ENCODE results near the gene ASCL5.
"Not testable (repeated sequence)": the region's sequence is repeated elsewhere in the genome, so short reads cannot be mapped to it uniquely, and the experiment has no call there.

Gene ASCL5

DNA sequence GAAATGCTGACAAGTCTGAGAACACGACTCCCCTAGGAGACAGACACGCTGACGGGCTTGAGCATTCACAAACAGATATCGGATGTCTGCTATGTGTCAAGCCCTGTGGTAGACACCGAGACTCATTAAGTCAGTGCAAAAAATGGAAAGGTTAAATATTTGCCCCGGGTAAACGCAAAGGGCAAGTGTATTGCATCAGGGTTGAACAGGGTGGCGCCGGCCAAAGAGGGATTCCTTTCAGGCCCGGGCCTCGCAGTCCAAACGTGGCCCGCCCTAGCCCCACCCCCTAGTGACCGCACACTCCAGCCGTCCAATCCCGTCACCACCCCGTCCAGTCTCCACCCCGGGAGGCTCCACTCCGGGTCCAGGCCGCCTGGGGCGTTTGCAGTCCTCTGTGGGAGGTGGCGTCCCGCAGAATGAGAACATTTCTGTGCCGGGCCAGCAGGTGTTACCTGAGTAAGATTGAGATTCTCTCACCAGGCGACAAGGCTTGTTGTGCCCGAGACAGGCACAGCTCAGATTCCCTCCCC lies 43.6 kb upstream of the ASCL5 start:
- TF ChIP-seq, protein P1, sequence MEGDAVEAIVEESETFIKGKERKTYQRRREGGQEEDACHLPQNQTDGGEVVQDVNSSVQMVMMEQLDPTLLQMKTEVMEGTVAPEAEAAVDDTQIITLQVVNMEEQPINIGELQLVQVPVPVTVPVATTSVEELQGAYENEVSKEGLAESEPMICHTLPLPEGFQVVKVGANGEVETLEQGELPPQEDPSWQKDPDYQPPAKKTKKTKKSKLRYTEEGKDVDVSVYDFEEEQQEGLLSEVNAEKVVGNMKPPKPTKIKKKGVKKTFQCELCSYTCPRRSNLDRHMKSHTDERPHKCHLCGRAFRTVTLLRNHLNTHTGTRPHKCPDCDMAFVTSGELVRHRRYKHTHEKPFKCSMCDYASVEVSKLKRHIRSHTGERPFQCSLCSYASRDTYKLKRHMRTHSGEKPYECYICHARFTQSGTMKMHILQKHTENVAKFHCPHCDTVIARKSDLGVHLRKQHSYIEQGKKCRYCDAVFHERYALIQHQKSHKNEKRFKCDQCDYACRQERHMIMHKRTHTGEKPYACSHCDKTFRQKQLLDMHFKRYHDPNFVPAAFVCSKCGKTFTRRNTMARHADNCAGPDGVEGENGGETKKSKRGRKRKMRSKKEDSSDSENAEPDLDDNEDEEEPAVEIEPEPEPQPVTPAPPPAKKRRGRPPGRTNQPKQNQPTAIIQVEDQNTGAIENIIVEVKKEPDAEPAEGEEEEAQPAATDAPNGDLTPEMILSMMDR (conservative IDR thresholded peaks at IDR 0.05; ENCODE audit: low read depth, low read length): no peak
- peak; percentile 97 for DNase-seq (ENCODE audit: low read depth)
- H3K4me3 ChIP-seq (ENCODE audit: low read depth, low read length): peak overlapping the region; percentile 51

DNA sequence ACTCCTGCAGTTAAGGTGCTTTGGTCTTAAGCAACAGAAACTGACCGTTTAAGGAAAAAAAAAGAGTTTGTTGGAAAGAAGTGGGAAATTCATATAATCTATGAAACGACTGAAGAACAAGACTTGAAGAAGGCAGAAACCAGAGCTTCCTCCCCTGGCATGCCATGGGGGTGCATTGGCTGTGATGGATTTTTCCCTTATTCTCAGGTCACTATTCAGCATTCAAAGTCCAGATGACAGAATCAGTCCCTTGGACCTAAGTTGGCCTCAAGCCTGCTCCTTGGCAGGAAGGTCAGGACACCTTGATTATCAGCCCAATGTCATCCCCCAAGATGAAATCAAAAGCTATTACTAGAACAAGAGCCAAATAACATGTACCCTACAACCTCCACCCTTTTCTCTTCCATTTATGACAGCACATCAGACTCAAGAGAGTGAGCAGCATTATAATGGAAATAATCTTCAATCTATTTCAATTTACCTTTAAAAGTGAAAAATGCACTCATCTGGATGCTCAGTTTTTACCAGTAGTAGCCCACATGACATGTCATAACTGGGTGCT lies 43.1 kb upstream of the ASCL5 start:
- peak overlapping the region; percentile 4 for H3K4me3 ChIP-seq (ENCODE audit: low read depth, low read length)
- TF ChIP-seq, protein P1 (conservative IDR thresholded peaks at IDR 0.05; ENCODE audit: low read depth, low read length): no peak
- DNase-seq (ENCODE audit: low read depth): no peak

DNA sequence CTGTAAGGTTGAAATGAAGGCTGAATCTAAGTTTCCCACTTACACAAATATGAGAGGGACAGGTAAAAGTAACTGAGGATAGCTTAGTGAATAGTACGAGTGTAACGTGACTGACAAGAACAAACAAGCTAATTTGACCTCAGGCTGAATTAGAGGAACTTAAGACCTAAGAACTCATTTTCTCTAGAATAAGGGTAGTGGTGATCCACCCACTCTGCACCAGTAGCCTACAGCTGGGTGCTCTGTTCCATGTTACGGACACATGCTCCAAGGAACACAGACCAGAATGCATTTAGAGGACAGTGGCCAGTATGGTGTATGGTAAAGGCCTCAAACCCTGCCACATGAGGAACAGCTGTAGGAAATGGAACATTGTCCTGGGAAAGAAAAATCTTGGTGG lies 42.2 kb upstream of the ASCL5 start:
- no peak for DNase-seq (ENCODE audit: low read depth)
- TF ChIP-seq, protein P1 (conservative IDR thresholded peaks at IDR 0.05; ENCODE audit: low read depth, low read length): no peak
- no peak overlapping the region for H3K4me3 ChIP-seq (ENCODE audit: low read depth, low read length)

DNA sequence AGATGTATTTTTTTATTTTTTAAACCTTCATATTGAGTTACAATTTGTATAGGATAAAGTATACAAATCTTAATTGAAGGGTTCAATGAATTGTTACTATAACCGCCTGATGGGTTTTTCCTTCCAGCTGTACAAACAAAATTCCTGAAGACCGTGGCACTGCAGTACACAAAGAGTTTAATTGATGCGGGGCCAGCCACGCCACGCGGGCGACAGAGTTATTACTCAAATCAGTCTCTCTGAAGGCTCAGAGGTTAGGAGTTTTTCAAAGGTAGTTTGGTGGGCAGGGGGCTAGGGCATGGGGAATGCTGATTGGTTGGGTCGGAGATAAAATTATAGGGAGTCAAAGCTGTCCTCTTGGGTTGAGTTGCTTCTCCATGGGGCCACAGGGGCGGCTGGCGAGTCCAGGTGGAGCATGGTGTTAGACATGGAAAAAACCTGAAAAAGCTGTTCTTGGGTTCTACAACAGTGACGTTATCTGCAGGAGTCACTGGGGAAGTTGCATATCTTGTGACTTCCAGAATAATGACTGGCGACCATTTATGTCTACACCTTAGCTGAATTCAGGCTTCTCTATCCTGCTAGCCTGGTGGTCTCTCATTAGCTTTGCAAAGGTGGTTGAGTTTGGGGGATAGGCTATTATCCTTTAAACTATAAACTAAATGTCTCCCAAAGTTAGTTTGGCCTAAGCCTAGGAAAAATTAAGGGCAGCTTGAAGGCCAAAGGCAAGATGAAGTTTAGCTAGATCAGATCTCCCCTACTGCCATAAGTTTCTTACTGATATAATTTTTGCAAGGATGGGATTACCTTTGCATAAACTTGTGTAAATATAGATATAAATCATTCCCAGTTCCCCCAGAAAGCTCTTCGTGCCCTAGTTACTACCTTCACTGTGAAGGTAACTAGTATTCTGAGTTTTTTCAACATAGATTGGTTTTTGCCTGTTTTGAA lies 40.3 kb upstream of the ASCL5 start:
- DNase-seq (ENCODE audit: low read depth): no peak
- H3K4me3 ChIP-seq (ENCODE audit: low read depth, low read length): no peak overlapping the region
- TF ChIP-seq, protein P1 (conservative IDR thresholded peaks at IDR 0.05; ENCODE audit: low read depth, low read length): no peak

DNA sequence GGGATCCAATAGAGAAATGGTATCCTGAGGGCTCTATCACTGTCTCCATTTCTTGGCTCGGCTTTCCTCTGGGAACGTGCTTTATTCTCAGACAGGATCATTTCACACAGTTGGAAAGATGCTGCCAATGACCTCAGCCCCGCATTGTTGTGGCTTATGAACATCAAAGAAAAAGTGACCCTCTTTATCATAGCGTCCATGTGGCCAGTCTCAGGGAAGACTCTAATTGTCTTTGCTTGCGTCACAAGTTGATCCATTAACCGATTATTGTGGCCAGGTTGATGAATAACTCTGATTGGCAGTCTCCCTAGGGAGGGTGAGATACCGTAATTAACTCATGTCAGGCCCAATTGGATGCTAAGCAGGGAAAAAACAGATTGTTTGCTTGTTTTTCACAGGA lies 37.7 kb upstream of the ASCL5 start:
- no peak overlapping the region for H3K4me3 ChIP-seq (ENCODE audit: low read depth, low read length)
- DNase-seq (ENCODE audit: low read depth): no peak
- TF ChIP-seq, protein P1 (conservative IDR thresholded peaks at IDR 0.05; ENCODE audit: low read depth, low read length): no peak

DNA sequence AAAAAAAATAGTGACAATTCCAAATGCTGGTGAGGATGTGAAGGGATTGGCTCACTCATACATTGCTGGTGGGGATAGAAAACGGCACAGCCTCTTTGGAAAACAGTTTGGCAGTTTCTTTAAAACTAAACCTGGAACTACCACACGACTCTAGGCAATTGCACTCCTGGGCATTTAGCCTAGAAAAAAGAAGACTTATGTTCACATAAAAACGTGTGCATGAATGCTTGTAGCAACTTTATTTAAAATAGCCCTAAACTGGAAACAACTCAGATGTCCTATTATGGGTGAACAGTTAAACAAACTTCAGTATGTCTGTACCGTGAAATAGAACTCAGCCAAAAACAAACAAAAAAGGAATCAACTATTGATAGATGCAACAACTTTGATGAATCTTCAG lies 36.7 kb upstream of the ASCL5 start:
- TF ChIP-seq, protein P1 (conservative IDR thresholded peaks at IDR 0.05; ENCODE audit: low read depth, low read length): no peak
- DNase-seq (ENCODE audit: low read depth): no peak

DNA sequence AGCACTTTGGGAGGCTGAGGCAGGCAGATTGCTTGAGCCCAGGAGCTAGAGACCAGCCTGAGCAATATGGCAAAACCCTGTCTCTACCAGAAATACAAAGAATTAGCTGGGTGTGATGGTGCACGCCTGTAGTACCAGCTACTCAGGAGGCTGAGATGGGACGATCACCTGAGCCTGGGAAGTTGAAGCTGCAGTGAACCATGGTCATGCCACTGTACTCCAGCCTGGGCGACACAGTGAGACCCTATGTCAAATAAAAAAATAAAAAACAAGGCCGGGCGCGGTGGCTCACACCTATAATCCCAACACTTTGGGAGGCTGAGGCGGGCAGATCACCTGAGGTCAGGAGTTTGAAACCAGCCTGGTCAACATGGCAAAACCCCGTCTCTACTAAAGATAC lies 36.1 kb upstream of the ASCL5 start:
- not testable (repeated sequence) for H3K4me3 ChIP-seq (ENCODE audit: low read depth, low read length); DNase-seq (ENCODE audit: low read depth)

More for the DNA sequence above, 36.7 kb upstream of the ASCL5 start:
- H3K4me3 ChIP-seq (ENCODE audit: low read depth, low read length): no peak overlapping the region

Data from choroid plexus epithelial cell (primary cell).